Epithelial cell of prostate (primary cell): ENCODE results near the gene RNLS.

ENCODE experiments used
- DNase-seq: peaks from one replicate; pipeline ENCODE4 v3.0.0-alpha.2; 2011; ENCODE audit warnings: low read depth, low spot score
- H3K27ac ChIP-seq: fragments of 450-650 bp; 2 replicates; pipeline ENCODE4 v1.5.1; 2017; ENCODE audit warnings: mild to moderate bottlenecking

Gene RNLS

DNA sequence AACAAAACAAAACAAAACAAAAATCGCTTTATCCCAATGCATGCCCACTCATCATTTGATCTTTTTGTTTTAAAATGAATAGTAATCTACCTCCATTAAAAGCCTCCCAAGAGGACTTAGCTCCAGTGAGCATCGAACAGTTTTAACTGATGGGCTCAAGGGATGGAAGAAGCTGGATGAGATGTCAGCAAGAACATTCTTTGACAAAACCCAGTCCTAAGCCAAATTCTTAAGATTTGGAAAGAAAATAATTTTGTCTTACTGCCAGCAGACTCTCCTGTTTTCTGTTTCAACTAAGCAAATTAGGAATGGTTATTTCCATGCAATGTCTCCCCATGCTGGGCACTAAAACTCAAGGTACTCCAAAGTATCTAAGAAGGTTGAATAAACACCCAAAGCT is 127.3 kb downstream of the RNLS start:
- H3K27ac ChIP-seq: no peak overlapping the region
- no peak for DNase-seq

DNA sequence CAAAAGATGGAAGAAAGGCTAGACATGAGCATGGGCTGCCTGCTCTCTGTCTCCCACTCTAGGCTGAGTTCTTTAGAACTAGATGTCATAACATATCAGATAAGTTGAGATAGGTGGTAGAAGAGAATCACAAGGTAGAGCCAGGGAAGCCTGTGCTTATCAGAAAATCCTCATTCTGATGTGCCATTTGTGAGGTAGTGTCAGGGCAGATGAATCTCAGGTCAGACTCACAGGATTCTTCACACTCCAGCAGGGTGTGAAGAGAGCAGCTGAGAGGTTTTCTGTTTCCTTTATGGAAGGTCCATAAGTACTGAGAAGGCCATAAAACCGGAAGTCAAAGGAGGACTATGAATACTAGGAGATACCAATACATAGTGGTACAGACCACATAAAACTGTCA is 132.9 kb downstream of the RNLS start:
- no peak for DNase-seq
- H3K27ac ChIP-seq: no peak overlapping the region

DNA sequence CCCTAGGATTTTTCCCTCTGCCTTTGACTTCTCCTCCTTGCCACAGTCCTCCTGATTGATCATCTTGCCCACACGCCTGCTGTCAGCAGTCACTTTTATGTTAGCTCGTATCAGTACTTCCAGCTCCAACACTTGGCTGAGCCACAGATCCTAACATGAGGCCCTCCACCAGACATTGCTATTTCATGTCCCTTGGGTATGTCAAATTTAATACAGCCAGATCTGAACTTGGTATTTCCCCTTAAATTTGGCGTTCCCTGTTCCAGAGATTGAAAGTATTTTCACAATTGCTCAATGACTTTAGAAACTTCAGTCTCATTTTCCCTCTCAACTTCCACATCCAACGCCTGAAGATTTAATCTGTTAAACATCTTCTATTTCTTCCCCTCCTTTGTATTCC is 140.4 kb downstream of the RNLS start:
- no peak for DNase-seq
- H3K27ac ChIP-seq: no peak overlapping the region

DNA sequence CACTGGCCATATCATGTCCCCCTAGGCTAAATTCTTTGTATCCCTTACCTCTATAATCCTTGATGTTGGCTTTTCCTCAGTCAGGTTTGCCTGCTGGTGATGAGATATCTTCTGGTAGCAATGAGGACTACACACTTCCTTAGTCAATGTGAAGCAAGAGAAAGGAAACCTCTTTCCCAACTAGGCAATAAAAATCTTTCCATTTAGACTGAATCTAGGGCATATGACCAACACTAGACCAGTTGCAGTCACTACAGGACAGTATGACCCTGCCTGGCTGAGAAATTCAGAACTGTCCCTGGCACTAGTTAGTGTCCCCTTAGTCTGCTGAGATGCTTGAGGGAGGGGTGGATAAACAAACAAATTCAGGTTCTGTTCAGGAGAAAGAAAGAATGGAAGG is 142.6 kb downstream of the RNLS start:
- no peak for DNase-seq
- no peak overlapping the region for H3K27ac ChIP-seq

DNA sequence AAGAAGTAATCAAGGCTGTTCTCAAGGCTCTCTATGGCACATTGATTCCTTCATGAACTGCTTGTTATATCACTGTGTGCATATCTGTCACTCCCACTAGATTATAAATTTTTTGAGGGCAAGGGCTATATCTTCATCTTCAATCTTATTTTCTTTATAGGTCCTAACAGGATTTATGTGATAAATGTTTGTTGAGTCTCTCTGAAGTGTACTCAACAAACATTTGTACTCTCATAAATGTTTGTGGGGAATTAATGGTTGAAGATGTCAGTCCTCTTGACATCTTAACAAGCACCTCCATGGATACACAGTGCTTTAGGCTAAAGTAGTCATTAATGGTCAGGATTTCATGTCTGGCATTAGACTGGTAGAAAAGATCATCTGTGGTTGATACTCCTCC is 143.2 kb downstream of the RNLS start:
- DNase-seq: no peak

DNA sequence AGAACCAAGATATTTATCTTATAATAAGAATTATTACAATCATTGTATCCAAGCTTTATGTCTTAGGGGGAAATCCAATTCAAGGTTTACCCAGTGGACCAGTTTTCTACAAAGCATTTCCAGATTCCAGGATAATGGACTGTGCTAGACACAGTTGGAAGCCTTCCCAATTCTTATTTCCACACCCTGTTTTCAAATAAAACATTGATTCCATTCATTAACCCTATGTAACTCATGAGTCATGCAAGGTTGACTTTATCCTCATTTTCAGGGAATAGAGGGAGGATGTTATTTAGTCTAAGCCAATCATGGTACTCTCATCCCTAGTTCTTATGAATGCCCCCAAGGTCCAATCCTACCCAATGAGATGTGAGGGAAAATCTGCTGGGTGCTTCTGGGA is 145.7 kb downstream of the RNLS start:
- no peak overlapping the region for H3K27ac ChIP-seq
- no peak for DNase-seq

More for the DNA sequence above, 143.2 kb downstream of the RNLS start:
- no peak overlapping the region for H3K27ac ChIP-seq

DNA sequence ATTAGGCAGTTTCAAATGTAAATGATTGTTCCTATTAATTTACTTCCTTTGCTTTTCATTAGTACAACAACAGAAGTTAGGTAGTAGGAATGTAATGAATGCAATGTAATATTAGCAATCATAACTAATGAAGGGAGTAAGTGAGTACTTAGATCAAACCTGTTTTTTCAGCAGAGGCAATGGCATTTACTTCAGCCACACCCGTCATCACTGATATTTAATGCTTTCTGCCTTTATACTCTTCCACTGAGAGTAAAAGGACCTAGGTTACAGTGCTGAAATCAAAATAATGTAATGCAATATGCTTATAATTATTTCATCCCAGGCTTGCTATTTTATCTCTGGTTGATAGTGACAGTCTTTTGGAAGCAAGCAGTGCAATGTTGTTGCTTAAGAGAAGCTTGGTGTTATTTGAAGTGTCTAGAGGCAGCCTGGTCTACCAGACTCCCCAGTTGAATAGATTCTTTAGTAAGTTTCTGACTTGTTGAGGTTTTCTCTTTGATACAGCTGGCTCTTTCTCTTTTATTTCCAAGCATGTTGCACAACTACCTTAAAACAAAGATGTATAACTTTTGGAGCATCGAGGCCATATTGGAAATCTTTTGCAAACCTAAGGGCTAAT is 149.4 kb downstream of the RNLS start:
- no peak overlapping the region for H3K27ac ChIP-seq
- no peak for DNase-seq

DNA sequence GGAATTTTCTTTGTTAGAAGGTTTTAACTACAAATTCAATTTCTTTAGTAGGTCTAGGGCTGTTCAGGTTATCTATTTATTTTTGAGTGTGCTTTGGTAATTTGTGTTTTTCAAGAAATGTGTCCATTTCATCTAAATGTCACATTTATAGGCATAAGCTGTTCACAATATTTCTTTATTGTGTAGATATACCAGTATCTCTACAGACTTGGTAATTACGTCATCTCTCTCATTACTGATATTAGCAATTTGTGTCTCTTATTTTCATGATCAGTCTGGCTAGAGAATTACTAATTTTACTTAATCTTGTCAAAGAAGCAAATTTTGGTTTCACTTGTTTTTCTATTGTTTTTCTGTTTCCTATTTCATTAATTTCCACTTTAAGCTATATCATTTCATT is 152.0 kb downstream of the RNLS start:
- DNase-seq: no peak
- no peak overlapping the region for H3K27ac ChIP-seq

DNA sequence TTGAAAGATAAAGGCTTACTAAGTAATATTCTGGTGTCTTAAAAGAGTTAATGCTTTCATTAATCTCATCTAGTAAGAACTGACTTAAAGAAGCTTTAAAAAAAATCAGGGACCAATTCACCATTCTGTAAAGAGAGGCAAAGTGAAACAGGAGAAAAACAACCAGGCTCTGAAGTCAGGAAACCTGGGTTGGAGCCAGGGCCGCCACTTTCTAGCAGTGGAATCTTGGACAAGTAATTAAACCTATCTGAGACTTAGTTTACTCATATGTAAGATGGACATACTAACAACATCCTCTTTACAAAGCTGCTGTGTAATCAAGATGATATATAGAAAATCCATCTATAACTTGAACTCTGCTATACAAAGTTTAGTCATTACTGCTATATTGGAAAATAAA is 154.1 kb downstream of the RNLS start:
- DNase-seq: no peak
- no peak overlapping the region for H3K27ac ChIP-seq

DNA sequence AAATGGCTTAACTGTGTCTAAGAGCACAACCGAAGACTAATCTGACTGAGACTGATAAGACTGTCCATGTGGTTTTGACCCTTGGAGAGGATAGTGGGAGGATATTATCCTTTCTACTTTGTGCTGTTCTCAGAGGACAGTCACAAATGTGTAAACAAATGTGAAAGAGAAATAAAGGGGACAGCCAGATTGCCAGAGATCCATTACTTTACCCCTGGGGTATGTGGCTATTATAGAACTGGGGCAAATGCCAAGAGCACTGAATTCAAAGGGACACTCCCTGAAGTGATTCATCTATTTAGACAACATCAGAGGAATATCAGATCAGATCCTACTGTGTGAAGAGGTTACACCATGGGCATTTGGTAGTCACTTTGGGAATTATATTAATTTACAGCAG is 154.7 kb downstream of the RNLS start:
- no peak overlapping the region for H3K27ac ChIP-seq
- DNase-seq: no peak

DNA sequence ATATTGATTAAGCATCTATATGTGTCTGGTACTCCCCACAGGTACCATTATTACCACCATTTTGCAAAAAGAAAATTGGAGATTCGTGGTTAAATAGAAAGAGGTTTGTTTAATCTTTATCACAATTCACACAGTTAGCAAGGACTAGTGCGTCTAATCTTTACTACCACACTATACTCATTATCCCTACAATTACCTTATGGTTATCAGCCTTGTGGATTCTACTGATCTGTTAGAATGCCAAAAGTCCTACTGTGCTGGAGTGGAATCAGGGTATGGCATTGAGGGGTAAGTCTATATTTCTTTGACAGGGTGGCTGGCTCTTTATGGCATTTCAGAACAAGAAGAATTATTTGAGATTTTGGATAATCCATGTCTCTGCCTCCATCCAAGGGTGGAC is 156.1 kb downstream of the RNLS start:
- H3K27ac ChIP-seq: no peak overlapping the region
- DNase-seq: no peak

DNA sequence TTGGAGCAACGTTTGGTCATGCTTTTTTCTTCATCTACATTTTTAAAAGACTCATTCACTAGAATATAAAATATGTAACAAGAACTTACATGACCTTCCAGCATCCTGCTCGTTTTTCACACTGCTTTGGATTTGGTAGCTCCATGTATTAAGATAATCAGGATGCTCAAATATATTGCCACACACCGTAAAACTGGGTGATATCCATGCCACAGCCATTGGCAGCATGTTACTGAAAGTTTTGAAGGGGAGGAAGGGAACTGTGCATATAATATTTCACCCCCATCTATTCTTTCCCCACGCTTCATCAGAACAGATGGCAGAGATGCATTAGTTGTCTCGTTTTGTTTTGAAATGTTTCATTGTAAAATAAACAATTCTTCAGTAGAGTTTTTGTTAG is 158.2 kb downstream of the RNLS start:
- no peak overlapping the region for H3K27ac ChIP-seq
- no peak for DNase-seq

DNA sequence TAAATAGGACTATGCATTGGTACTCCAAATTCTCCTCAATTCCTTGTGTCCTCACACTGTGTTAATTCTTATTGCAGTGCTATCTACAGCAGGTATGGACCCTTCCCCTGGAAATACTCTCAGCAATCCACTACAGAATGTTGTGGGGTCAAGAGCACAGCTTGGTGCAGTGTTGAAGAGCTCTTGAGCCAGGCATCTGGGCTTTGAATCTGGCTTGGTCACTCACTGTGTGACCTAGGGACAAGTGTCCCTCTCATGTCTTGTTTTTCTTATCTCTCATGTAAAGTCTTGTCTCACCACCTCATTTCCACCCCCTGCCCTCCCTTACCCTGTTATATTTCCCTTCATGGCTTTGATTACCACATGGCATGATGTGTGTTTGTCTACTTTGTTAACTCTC is 159.4 kb downstream of the RNLS start:
- DNase-seq: no peak
- no peak overlapping the region for H3K27ac ChIP-seq

DNA sequence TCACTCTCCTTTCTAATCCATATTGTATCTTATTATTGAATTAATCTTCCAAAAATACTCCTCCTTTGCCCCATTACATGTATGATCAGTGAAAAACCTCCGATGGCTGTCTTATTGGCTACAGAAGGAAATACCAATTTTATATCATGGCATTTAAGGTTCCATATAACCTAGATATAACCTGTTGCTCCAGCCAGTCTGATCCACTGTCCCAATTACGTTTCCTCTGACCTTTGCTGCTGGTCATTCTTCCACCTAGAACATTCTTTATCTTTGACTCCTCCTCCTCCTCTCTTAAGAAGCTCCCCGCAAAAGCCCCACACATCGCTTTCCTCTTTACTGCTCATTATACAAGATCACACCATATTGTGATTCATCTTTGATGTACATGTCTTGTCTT is 161.5 kb downstream of the RNLS start:
- no peak overlapping the region for H3K27ac ChIP-seq
- no peak for DNase-seq

DNA sequence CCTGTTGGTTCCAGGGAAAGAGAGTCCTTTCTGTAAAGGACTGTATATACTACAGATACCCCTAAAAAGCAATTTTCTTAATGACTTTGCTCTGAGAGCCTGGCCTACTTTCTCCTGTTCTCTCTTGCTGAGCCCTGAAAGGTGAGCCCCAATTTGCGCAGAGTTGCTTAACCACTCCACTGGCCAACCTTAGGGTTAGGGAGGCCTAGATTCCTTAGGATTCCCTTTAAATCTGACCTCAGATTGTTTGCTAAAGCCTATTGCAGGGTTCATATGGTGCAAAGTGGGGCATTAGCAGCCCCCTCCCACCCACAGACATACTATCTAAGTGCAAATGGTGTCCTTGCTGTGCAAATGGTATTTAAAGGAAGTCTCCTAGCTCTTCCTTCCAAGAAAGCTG is 164.2 kb downstream of the RNLS start:
- DNase-seq: no peak
- no peak overlapping the region for H3K27ac ChIP-seq

DNA sequence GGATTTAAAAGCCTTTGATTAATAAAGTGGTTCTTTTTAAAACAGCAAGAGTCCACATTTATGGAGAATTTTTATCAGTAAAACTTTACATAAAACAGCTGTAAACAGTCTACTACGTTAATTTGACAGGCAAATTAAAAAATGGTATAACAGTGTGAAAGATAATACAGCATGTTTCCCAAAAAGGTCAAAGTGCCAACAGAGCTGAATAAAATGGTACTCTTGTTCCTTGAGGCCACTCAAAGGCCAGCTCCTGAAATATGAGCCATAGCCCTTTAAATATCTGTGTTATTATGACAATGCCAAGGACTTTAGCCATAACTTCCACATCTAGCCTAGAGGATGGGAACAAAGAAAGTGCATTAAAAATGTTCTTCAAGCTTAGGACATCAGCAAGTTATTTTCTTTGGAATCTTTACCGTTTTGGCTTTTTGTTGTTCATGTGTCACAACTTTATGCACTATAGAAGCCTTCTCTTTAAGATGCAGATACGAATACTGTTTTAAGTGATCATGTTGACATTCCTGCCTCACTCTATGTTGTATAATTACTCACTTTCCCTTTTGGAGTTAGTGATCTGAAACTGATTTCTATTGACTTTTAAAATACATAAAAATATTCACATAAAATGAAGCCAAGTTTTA is 165.6 kb downstream of the RNLS start:
- no peak overlapping the region for H3K27ac ChIP-seq
- DNase-seq: no peak

DNA sequence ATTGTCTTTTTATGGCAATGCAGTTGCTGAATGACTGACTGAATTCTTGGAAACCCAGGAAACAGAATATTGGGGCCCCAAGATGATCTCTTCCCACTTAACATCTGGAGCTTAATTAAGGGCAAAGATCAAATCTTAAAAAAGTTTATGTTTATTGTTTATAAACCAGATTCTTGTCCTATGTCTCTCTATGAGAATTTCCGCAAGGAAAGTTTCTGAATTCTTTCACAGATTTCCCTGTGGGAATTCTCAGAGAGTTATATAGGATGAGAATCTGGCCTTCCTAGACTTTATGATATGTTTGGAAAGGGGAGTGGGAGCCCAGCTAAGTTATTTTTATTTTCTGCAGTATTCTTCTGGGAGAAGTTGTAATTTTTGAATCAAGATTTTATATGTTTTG is 166.3 kb downstream of the RNLS start:
- no peak overlapping the region for H3K27ac ChIP-seq
- no peak for DNase-seq

DNA sequence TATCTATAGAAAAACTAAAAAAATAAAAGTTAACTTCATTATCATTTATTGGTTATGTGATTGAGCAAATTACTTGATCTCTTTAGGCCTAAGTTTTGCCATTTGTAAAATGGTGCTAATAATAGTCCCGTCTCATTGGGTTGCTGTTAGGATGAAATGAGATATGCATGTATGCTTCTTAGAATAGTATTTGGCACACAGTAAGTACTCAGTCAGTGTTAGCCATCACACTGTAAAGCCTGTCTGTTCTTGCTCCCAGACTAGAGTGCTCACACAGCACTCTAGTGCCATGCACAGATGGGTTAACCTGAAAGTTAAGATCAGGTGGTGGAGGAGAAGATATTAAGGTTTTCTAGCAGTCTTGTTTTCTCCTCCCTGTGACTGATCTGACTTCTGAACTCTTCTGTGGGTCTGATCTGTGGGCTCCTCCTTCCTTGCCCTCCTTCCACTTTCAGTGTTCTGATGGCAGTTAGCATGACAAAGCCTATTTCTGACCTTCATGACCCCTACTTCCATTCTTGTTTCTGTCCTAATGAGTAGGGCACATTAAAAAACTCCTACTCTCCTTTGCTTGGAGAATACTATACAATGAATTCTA is 167.5 kb downstream of the RNLS start:
- no peak for DNase-seq
- H3K27ac ChIP-seq: no peak overlapping the region

DNA sequence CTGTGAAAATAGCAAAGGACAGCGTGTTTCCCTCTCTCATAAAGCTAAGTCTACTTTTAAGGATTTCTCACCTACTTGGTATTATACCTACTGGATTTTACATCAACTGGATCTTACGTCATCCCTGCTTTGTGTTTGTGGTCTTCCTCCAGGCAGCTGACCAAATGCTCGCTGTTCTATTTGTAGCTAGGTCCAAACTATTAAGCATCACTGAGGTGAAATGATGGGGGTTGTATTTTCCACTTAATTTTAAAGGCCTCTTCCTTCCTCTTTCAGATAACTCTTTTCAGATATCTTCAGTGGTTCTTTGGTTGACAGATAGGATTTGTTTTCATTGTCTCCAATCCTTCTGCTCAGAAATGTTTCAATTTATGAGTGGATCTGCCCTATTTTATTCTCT is 169.7 kb downstream of the RNLS start:
- no peak for DNase-seq
- H3K27ac ChIP-seq: no peak overlapping the region

DNA sequence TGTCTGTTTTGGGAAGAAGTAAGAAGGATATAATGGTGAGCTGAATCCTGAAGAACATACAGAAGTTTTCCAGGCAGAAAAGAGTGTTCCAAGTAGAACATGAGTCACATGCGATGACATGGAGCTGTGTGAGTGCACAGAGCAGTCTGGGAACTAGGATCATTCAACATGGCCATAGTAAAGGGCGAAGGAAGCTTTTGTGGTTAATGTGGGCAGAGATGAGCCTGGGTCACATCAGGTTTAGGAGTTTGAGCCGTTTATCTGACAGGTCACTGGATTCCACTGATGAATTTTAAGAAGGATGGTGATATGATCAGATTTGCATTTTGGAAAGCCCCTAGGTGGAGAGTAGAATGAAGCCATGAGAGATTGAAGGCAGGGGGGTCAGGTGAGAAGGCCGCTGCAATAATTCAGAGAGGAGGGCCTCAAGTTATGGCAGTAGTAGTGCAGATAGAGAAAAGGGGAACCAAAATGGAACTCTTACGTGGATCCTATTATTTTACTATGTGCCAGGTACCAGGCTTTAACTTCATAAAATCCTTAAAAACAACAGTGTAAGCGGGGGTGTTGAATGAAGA is 171.3 kb downstream of the RNLS start:
- DNase-seq: no peak
- H3K27ac ChIP-seq: no peak overlapping the region

DNA sequence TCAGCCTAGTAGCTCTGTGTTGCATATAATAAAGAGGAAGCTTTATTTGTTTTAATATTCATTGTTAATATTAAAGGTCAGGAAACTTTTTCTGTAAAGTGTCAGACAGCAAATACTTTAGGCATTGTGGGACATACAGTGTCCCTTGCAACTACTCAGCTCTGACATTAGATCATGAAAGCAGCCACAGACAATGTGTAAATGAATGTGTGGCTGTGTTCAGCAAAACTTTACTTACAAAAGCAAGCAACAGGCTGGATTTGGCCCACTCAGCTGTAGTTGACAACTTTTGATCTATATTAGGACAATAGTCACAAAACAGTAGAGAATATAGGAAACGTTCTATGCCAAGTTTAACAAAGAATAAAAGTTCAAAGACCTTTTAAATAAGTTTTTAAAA is 173.3 kb downstream of the RNLS start:
- no peak for DNase-seq

DNA sequence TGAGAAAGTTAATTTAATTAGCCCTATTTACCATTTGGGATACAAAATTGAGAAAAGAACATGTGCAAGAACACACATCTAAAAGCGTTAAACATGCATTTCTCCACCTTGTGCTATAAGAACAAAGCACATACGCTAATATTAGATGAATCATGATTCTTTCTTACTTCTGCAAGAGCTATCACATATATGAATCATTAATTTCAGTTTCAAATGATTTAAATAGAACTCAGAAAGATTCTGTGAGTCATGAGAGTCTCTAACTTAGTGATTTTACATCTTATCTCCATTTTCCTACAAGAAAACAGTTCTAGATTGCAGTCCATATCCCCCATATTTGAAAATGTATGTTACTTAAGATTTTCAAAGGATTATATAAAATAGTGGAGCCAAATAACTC is 173.9 kb downstream of the RNLS start:
- no peak for DNase-seq
- H3K27ac ChIP-seq: no peak overlapping the region

More for the DNA sequence above, 173.3 kb downstream of the RNLS start:
- H3K27ac ChIP-seq: no peak overlapping the region
